ENCODE measurements around the gene RFLNA. TPM values are rescaled to one million over a fixed set of nuclear protein-coding genes. Genes with fewer than 3 reads are reported as not detected.

RFLNA gene
- total RNA-seq, 1 experiment from 2014 or later, result not detected

- DNase-seq (ENCODE audit: unreplicated experiment), result no peak
- no TSS peak for BruUV-seq (replicated peaks)
- intact Hi-C loops (cut with micrococcal nuclease), result no loop called here
- no peaks in the 10 kb centered on the region for H3K27me3 Mint-ChIP-seq (ENCODE audit: insufficient read depth, unreplicated experiment)
- ChIA-PET CTCF (interaction anchor here (0.6 to 2.0 kb wide), 3 partner anchors 9 to 104 kb away, joined by 3 to 7 read pairs (median 3); no protein-coding TSS in a partner anchor), POLR2A (no interaction called here)
- H3K4me3 Mint-ChIP-seq (ENCODE audit: unreplicated experiment), result no peak overlapping the region
- no peaks in the 10 kb centered on the region for H3K4me1 Mint-ChIP-seq (ENCODE audit: insufficient read depth, unreplicated experiment)
- H3K36me3 Mint-ChIP-seq (ENCODE audit: insufficient read depth, unreplicated experiment), result peaks cover 55% of the 10 kb centered on the region
- no peak overlapping the region for H3K27ac Mint-ChIP-seq (ENCODE audit: low read depth, unreplicated experiment)
- no peak for TF ChIP-seq CTCF (IDR thresholded peaks at IDR 0.05; ENCODE audit: unreplicated experiment)
- H3K9me3 Mint-ChIP-seq (ENCODE audit: unreplicated experiment), result no peaks in the 10 kb centered on the region
Observed at GRCh38 chr12:124356221-124356620, 61.3 kb downstream of the RFLNA start.

DNA sequence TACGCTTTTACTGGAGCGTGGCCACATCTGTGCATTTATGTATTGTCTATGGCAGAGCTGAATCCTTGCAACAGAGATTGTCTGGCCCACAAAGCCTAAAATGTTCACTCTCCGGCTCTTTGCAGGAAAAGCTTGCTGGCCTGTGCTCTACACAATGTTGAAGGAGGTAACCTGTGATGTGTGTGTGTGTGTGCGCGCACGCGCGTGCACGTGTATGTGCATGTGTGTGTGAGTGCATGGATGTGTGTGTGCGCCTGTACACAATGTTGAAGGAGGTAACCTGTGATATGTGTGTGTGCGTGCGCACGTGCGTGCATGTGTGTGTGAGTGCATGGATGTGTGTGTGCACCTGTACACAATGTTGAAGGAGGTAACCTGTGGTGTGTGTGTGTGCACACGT lies 62.7 kb downstream of the RFLNA start:
- H3K4me1 Mint-ChIP-seq (ENCODE audit: insufficient read depth, unreplicated experiment), result no peaks in the 10 kb centered on the region
- peaks cover 54% of the 10 kb centered on the region for H3K36me3 Mint-ChIP-seq (ENCODE audit: insufficient read depth, unreplicated experiment)
- H3K27me3 Mint-ChIP-seq (ENCODE audit: insufficient read depth, unreplicated experiment), result no peaks in the 10 kb centered on the region
- H3K27ac Mint-ChIP-seq (ENCODE audit: low read depth, unreplicated experiment), result no peak overlapping the region
- intact Hi-C loops (cut with micrococcal nuclease), result no loop called here
- no peaks in the 10 kb centered on the region for H3K9me3 Mint-ChIP-seq (ENCODE audit: unreplicated experiment)
- no peak overlapping the region for H3K4me3 Mint-ChIP-seq (ENCODE audit: unreplicated experiment)
- CTCF ChIA-PET, result interaction anchor here (2.0 kb wide), 1 partner anchor 10 kb away, joined by 7 read pairs; no protein-coding TSS in a partner anchor
- no peak for DNase-seq (ENCODE audit: unreplicated experiment)
- no peak for TF ChIP-seq CTCF (IDR thresholded peaks at IDR 0.05; ENCODE audit: unreplicated experiment)
- no TSS peak for BruUV-seq (replicated peaks)
- POLR2A ChIA-PET, result interaction anchor here (0.7 kb wide), 1 partner anchor 9 kb away, joined by 3 read pairs; no protein-coding TSS in a partner anchor

- H3K27me3 Mint-ChIP-seq (ENCODE audit: insufficient read depth, unreplicated experiment), result no peaks in the 10 kb centered on the region
- no peak for DNase-seq (ENCODE audit: unreplicated experiment)
- no peaks in the 10 kb centered on the region for H3K4me1 Mint-ChIP-seq (ENCODE audit: insufficient read depth, unreplicated experiment)
- BruUV-seq (replicated peaks), result no TSS peak
- H3K9me3 Mint-ChIP-seq (ENCODE audit: unreplicated experiment), result no peaks in the 10 kb centered on the region
- ChIA-PET POLR2A (no interaction called here), CTCF (no interaction called here)
- no peak overlapping the region for H3K27ac Mint-ChIP-seq (ENCODE audit: low read depth, unreplicated experiment)
- peaks cover 46% of the 10 kb centered on the region for H3K36me3 Mint-ChIP-seq (ENCODE audit: insufficient read depth, unreplicated experiment)
- TF ChIP-seq CTCF (IDR thresholded peaks at IDR 0.05; ENCODE audit: unreplicated experiment), result no peak
- H3K4me3 Mint-ChIP-seq (ENCODE audit: unreplicated experiment), result no peak overlapping the region
- intact Hi-C loops (cut with micrococcal nuclease), result no loop called here
Observed at GRCh38 chr12:124358572-124358971, 63.7 kb downstream of the RFLNA start.

DNA sequence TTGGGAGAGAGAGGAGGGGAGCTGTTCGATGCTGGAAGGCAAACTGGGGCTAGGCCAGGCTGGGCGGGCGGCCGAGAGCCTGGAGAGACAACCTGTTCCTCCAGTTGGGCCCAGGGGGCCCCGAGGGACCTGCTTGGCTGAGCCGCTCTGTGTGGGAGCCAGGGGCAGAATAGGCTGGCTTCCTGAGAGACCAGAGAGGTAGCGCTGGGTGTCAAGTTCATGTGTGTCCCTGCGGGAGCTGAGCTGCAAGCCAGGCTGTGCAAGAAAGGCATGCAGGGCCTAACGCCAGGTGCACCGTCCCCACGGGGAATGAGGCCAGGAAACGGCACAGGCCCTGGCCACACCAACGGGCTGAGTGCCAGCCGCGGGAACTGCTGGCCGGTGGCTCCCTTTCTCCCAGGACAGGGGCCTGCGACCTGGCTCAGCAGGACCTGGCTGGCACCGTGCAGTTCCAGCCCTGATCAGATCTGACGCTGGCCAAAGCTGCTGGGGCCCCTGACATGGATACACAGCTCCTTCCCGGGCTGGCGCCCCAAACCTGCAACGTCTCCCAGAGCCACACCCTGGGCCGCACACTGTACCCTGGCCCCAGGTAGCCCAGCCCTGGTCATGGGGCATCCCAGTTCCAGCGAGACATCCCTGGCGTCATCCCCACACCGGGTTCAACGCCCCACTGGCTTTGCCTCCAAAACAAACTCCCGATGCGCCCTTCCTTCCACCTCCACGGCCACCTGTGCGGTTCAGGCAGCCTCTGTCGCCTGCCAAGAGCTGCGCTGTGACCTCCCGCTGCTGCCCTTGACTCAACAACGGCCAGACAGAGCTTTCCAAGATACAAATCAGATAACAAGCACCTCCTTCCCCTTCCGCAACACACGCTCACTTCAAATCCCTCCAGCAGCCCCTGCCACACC lies 65.0 kb downstream of the RFLNA start:
- TF ChIP-seq CTCF (IDR thresholded peaks at IDR 0.05; ENCODE audit: unreplicated experiment), result no peak
- intact Hi-C loops (cut with micrococcal nuclease), result no loop called here
- Mint-ChIP-seq H3K27me3 (ENCODE audit: insufficient read depth, unreplicated experiment) (no peaks in the 10 kb centered on the region), H3K4me3 (ENCODE audit: unreplicated experiment) (no peak overlapping the region), H3K27ac (ENCODE audit: low read depth, unreplicated experiment) (no peak overlapping the region), H3K4me1 (ENCODE audit: insufficient read depth, unreplicated experiment) (no peaks in the 10 kb centered on the region), H3K36me3 (ENCODE audit: insufficient read depth, unreplicated experiment) (peaks cover 39% of the 10 kb centered on the region), H3K9me3 (ENCODE audit: unreplicated experiment) (no peaks in the 10 kb centered on the region)
- BruUV-seq (replicated peaks), result no TSS peak
- CTCF ChIA-PET, result interaction anchor here (0.6 to 0.9 kb wide), 4 partner anchors 9 to 361 kb away, joined by 3 to 6 read pairs (median 4); no protein-coding TSS in a partner anchor
- POLR2A ChIA-PET, result interaction anchor here (1.4 kb wide), 1 partner anchor 25 kb away, joined by 3 read pairs; no protein-coding TSS in a partner anchor
- DNase-seq (ENCODE audit: unreplicated experiment), result no peak

All from MCF 10A (cell line).